ENCODE results near the gene MAD2L2. TPM values are rescaled to one million over a fixed set of nuclear protein-coding genes. Genes with fewer than 3 reads are reported as not detected.

The MAD2L2 gene
- polyA plus RNA-seq, 6 donors from 2014 or later, result 43.6 to 75.4 (median 56.2) TPM

Other genes with a start within 250 kb of the MAD2L2 start
- gene DISP3, start 202.0 kb downstream of the MAD2L2 start, polyA plus RNA-seq (ENCODE audit: low read depth in 6 of 6), result under 1 TPM in 4 of 6 donors, not detected in 2; 0.05 to 0.09 (median 0.05) TPM
- 1 to 10 TPM; 5.8 to 10.0 (median 6.6) TPM for gene FBXO2, start 26.7 kb downstream of the MAD2L2 start, polyA plus RNA-seq (ENCODE audit: low read depth in 6 of 6)
- gene FBXO44, start 26.3 kb downstream of the MAD2L2 start, polyA plus RNA-seq (ENCODE audit: low read depth in 6 of 6), result 10 to 100 TPM in 4 of 6 donors, 1 to 10 TPM in 2; 7.0 to 15.2 (median 11.2) TPM
- gene FBXO6, start 16.9 kb downstream of the MAD2L2 start, polyA plus RNA-seq (ENCODE audit: low read depth in 6 of 6), result 10 to 100 TPM; 14.1 to 28.6 (median 17.8) TPM
- gene DRAXIN, start 10.6 kb upstream of the MAD2L2 start, polyA plus RNA-seq (ENCODE audit: low read depth in 6 of 6), result under 1 TPM in 5 of 6 donors, not detected in 1; 0.04 to 0.09 (median 0.09) TPM
- 10 to 100 TPM; 37.7 to 51.6 (median 46.5) TPM for gene AGTRAP, start 55.0 kb upstream of the MAD2L2 start, polyA plus RNA-seq (ENCODE audit: low read depth in 6 of 6)
- gene C1orf167, start 81.0 kb upstream of the MAD2L2 start, polyA plus RNA-seq (ENCODE audit: low read depth in 6 of 6), result 1 to 10 TPM in 1 of 6 donors, not detected in 5; 2.9 TPM
- 10 to 100 TPM in 5 of 6 donors, 1 to 10 TPM in 1; 8.8 to 26.8 (median 18.9) TPM for gene MTHFR, start 124.8 kb upstream of the MAD2L2 start, polyA plus RNA-seq (ENCODE audit: low read depth in 6 of 6)
- gene CLCN6, start 125.0 kb upstream of the MAD2L2 start, polyA plus RNA-seq (ENCODE audit: low read depth in 6 of 6), result 10 to 100 TPM in 2 of 6 donors, 1 to 10 TPM in 4; 1.9 to 19.0 (median 9.1) TPM
- not detected for gene NPPA, start 166.6 kb upstream of the MAD2L2 start, polyA plus RNA-seq (ENCODE audit: low read depth in 6 of 6)
- not detected for gene NPPB, start 177.8 kb upstream of the MAD2L2 start, polyA plus RNA-seq (ENCODE audit: low read depth in 6 of 6)
- gene KIAA2013, start 245.3 kb upstream of the MAD2L2 start, polyA plus RNA-seq (ENCODE audit: low read depth in 6 of 6), result 10 to 100 TPM; 36.9 to 70.6 (median 62.5) TPM